Embryonic facial prominence (tissue), 1 donor: ENCODE data around the gene LIMD2.
"Not testable (repeated sequence)": the region's sequence is repeated elsewhere in the genome, so short reads cannot be mapped to it uniquely, and the experiment has no call there.

Experiments used
- DNase-seq: peaks from one replicate; pipeline ENCODE4 v3.0.0-alpha.2; 2016; ENCODE audit errors: extremely low spot score

Gene LIMD2

GRCh38 chr17:63699638-63700527 is at the start of gene LIMD2:
LIMD2 (minus strand) TSS chr17:63700125; CDS start chr17:63699298, 827 bp downstream.
- no peak for DNase-seq

DNA sequence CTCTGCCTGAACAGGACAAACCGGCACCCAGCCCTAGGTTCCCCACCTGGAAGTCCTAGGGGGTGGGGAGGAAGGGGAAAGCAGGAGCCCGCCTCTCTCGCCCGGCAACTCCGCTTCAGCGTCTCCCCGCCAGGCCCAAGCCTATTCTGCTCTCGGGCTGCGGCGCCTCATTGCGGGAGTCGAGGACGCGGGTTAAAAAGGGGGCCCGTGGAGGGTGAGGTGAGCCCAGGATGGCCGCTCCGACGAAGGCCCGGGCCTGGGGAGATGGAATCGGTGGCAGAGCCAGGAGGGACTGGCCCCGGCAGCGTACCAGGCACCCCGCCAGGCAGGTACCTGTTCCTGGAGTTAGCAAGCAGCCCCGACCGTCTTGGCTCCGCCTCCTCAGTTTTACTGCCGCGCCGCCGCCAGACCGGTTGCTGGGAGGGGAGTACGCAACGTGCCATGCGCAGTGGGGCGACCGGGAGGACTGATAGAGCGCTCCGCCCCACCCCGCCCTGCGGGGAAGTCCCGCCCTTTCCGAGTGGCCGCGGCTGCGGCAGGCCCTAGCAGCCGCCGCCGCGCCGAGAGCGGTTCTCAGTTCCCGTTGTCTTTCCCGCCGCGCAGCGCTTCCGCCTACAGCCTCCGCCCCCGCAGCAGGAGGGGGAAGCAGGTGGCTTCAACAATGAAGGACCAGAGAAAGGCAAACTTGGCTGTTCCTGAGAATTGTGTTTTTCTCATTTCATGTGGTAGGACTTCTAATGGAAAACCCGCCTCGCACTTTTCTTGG is 41.7 kb upstream of the LIMD2 start, which contains the start of gene STRADA:
STRADA (minus strand) TSS at position 392 of the 766 bp plus-strand sequence. CDS start 13,430 bp downstream, outside the sequence.
- DNase-seq, result peak; percentile 97

- DNase-seq, result no peak
Measured at GRCh38 chr17:63741143-63741407, 41.1 kb upstream of the LIMD2 start.

GRCh38 chr17:63740464-63741142 is 40.7 kb upstream of the LIMD2 start:
- no peak for DNase-seq

DNA sequence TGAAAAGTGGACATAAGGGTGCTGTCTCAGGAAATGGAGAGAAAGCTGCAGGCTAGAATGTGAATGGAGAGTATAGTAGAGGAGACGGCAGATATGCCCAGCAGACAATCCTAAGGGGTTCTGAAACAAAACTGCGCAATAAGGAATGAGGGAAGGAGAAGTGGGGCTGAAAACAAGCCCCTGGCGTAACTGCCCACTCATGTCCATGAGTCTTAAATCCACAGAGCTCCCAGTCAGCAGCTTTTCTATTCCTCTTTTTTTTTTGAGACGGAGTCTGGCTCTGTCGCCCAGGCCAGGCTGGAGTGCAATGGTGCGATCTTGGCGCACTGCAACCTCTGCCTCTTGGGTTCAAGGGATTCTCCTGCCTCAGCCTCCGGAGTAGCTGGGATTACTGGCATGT is 35.8 kb upstream of the LIMD2 start:
- DNase-seq, result no peak

- DNase-seq, result no peak
Measured at GRCh38 chr17:63722403-63722802, 22.5 kb upstream of the LIMD2 start.

DNA sequence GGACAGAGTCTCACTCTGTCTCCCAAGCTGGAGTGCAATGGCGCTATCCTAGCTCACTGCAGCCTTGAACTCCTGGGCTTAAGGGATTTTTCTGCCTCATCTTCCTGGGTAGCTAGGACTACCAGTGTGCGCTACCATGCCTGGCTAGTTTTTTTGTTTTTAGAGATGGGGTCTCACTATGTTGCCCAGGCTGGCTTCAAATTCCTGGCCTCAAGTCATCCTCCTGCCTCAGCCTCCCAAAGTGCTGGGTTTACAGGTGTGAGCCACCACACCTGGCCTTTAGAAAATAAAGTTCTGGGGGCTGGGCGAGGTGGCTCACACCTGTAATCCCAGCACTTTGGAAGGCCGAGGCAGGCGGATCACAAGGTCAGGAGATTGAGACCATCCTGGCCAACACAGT is 20.3 kb upstream of the LIMD2 start:
- DNase-seq, result not testable (repeated sequence)

DNA sequence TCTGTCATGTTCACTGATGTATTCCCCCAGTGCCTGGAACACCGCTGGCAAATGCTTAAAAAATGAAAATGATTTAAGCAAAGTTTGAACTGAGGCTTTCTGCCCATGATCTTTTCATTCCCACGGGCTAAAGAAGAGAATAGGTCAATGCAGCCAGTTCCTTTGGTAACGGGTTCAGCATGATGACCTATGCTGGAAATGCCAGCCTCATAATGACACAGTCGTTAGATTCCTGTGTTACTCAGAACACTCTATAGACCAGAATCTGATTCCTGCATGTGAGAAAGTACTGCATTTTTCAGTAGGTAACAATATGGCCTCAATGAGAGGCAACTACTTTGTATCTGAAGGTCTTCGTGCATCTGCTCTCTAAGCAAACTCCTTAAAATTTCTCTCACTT is 19.1 kb upstream of the LIMD2 start:
- DNase-seq, result no peak

DNA sequence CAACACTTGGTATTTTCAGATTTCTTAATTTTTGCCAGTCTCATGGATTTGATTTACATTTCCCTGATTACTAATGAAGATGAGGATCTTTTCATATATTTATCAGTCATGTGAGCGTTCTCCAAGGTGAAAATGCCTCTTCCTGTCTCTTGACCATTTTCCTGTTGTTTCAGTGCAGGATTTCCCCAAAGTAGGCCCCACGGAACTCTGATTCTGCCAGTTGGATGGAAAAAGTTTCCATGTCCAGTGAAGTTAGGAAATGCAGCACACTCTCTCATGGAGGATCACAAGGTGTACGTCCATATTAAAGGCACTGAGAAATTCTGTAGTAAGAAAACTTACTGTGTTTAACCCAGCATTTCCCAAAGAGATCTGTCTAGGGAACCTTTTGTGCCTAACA is 16.5 kb upstream of the LIMD2 start:
- DNase-seq, result no peak

DNA sequence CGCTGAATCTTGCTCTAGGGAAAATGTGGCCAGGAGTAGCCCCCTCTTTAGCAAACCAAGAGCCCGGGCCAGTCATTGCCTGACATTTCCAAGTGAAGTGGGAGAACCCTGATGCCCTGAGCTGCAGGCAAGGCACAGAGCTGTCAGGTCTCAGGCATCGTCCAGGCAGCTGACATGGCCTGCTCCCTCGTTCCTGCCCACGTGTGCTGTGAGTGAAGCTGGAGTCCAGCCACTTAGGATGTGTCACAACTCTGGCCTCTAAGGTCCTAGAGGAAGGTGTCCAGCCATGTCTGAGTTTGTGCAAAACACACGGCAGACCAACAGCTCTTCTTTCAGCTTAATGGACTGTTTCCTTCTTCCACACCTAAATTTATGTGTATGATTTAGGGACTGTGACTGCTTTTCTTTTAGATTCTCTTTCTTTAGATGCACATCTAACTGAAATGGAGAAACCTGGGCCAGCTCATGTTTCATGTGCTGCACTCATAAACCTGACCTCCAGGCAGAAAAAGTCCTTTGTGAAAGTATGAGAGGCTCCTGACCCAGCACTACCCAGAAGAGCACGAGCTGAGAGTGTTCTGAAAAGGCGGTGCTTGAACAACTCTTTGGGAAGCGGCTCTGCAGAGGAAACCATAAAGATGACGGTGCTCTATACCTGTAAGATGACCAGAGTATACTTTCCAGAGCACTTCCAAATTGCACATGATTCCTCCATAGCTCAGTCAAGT is 14.8 kb upstream of the LIMD2 start:
- no peak for DNase-seq

DNA sequence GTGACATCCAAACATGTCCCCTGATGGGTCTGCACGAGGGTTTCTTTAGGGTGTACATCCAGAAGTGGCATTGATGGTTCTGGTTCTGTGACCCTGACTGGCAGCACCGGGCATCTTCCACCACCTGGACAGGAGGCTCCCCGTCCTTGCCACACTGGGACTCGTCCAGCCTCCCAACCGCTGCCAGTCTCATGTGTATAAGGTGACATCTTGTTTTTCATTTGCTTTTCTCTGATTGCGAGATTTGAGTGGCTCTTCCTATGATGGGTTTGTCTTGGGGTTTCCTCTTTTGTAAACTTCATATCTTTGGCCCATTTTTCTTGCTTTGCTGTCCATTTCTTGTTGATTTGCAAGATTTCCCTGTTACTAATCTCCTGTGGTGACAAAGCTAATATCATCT is 9.2 kb upstream of the LIMD2 start:
- DNase-seq, result no peak

DNA sequence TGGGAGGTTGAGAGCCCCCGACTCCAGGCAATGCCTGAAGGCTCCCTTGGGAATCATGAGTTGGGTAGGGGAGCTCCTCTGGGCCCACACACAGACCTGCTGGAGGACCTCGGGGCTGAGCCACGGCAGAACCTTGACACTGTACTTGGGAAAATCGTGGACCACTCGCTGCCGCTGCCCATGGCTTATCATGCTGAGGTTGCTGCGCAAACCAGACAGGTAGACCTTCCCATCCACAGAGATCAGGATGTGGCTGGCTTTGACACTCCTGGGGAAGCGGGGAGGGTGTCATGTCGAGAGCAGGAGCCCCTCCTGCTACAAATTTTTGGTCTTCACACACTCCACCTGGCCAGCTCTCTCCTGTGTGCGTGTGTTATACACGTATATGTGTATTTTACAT is 7.2 kb upstream of the LIMD2 start:
- no peak for DNase-seq

GRCh38 chr17:63706336-63707082 is 6.6 kb upstream of the LIMD2 start:
- no peak for DNase-seq

GRCh38 chr17:63705657-63706056 is 5.7 kb upstream of the LIMD2 start:
- no peak for DNase-seq

GRCh38 chr17:63704836-63705235 is 4.9 kb upstream of the LIMD2 start:
- DNase-seq, result no peak

GRCh38 chr17:63704259-63704576 is 4.3 kb upstream of the LIMD2 start:
- no peak for DNase-seq

DNA sequence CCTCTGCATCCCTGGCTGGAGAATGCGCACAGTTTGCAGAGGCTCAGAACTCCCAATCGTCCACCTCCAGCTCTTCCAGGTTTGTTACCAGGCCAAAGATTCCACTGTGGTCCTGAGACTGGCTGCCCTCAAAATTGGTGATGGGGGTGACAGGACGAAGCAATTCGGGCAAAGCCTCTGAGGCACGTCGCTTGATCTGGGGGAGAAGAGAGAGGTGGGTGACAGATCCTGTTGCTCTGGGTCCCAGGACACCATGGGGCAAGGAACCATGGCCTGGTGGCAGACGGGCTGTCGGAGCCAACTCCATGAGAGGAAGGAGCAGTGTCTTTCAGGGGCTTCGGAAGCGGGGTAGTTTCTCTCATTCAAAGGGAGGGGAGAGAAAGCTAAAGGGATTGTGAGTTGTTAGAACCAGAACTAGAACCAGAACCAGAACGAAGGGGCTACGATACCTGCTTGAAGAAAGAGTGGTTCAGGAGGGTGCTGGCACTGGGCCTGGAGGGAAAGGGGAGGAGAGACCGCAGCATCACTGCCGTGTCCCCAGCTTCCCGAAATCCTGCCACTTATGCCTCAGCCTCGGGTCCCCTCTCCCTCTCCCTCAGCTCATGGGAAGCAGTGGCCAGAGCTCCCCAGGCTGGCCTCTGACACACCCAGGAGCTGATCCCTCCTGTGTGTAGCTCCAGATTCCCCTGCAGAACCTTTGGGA is 3.8 kb upstream of the LIMD2 start:
- no peak for DNase-seq

- DNase-seq, result no peak
Measured at GRCh38 chr17:63703029-63703428, 3.1 kb upstream of the LIMD2 start.

DNA sequence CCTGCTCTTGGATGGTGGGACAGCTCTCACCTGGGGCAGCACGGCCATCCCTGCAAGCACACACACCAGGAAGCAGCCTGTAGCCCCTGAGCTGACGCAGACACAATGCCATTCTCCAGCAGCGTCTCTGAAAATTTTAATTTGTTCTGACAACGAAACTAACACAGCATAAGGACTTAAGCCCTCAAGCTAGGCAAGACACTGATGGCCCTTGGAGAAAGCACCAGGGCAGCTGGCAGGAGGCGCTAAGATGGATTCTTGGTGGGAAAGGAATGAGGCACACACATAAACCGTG is 2.7 kb upstream of the LIMD2 start:
- no peak for DNase-seq

DNA sequence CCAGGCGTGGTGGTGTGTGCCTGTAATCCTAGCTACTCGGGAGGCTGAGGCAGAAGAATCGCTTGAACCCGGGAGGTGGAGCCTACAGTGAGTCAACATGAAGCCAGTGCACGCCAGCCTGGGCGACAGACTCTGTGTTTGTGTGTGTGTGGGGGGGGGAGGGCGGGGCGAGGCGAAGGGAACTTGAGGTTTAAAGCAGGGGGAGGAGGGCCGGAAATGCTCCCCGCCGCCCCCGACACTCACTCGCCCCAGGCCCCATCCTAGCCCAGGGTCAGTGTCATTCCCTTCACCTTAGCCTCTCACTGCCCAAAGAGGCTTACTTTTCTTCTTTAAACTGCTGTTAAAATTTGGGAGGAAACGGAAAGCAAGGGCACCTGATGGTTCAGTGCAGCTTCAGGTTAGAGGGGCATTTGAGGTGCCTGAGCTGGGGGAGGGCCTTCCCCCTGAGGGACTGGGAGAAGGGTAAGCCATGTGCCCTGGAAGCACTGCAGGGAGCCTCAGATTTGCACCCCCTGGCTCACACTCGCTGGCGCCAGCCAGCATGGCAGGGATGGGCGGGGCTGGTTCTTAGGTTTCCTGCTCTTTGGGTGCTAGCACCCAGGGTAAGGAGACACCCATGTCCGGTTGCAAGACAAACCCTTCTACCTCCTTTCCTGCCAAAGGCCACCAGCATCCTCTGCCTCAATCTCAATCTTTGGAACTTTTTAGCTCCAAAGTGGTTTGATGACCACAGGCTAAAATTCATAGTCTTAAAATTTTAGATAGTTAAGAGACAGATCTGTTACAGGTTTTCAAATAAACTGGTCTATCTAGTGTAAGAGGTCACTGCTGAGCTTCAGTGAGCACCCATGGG is 2.2 kb upstream of the LIMD2 start:
- no peak for DNase-seq
